A549 treated with Hydrocortisone at 1 μM for 4 hours (cell line): ENCODE data around the gene FPGS. TPM values are rescaled to one million over a fixed set of nuclear protein-coding genes. Genes with fewer than 3 reads are reported as not detected.

Source experiments
- total RNA-seq: library from RNA; stranded (reverse); fragments of 200-300 nt; extraction: Qiagen RNA extraction; gene quantifications from 5 replicates; pipeline ENCODE4 v1.2.3, GENCODE V29; 2022

FPGS gene
- total RNA-seq: 45.9 to 52.3 TPM (median 49.1 TPM) in 5 replicates

GRCh38 chr9:127802576-127803443 is at the start of gene FPGS:
TSS of gene FPGS (plus strand) at chr9:127802882. CDS start at chr9:127802925, 43 bp downstream.

GRCh38 chr9:127778280-127779135 is 24.2 kb upstream of the FPGS start, which contains the start of gene SH2D3C:
TSS of gene SH2D3C (minus strand) at chr9:127778666. CDS start at chr9:127778627, 39 bp downstream.

GRCh38 chr9:127785933-127786772 is 16.5 kb upstream of the FPGS start, which contains the start of gene CDK9:
TSS of gene CDK9 (plus strand) at chr9:127786034. CDS start at chr9:127786149, 115 bp downstream.

GRCh38 chr9:127854184-127854806 is 51.6 kb downstream of the FPGS start, which contains the start of gene ENG:
TSS of gene ENG (minus strand) at chr9:127854658. CDS start at chr9:127854355, 303 bp downstream.

Other genes starting within 250 kb of the FPGS start
- gene STXBP1, start 190.6 kb upstream of the FPGS start, total RNA-seq: 14.2 to 18.4 TPM (median 17.9 TPM) in 5 replicates
- 0.03 to 0.08 TPM (median 0.05 TPM) in 5 replicates for gene CFAP157, start 95.9 kb upstream of the FPGS start, total RNA-seq
- gene PTRH1, start 87.2 kb upstream of the FPGS start, total RNA-seq: 12.5 to 21.0 TPM (median 19.8 TPM) in 5 replicates
- gene TTC16, start 86.8 kb upstream of the FPGS start, total RNA-seq: 0.03 to 0.12 TPM (median 0.03 TPM) in 4 of 5 replicates, not detected in the other
- 12.6 to 17.9 TPM (median 15.7 TPM) in 5 replicates for gene TOR2A, start 67.6 kb upstream of the FPGS start, total RNA-seq
- 0.09 to 0.24 TPM (median 0.12 TPM) in 3 of 5 replicates, not detected in the others for gene SH2D3C, start 24.2 kb upstream of the FPGS start, total RNA-seq
- gene CDK9, start 16.8 kb upstream of the FPGS start, total RNA-seq: 42.8 to 54.4 TPM (median 45.7 TPM) in 5 replicates
- gene ENG, start 51.8 kb downstream of the FPGS start, total RNA-seq: 0.09 to 0.15 TPM (median 0.12 TPM) in 5 replicates
- 44.0 to 77.7 TPM (median 73.1 TPM) in 5 replicates for gene AK1, start 74.8 kb downstream of the FPGS start, total RNA-seq
- 18.3 to 23.7 TPM (median 21.6 TPM) in 5 replicates for gene ST6GALNAC6, start 96.7 kb downstream of the FPGS start, total RNA-seq
- 13.9 to 17.2 TPM (median 16.3 TPM) in 5 replicates for gene ST6GALNAC4, start 114.2 kb downstream of the FPGS start, total RNA-seq
- 1.5 to 2.1 TPM (median 1.6 TPM) in 5 replicates for gene PIP5KL1, start 127.9 kb downstream of the FPGS start, total RNA-seq
- 35.2 to 42.8 TPM (median 42.5 TPM) in 5 replicates for gene DPM2, start 135.0 kb downstream of the FPGS start, total RNA-seq
- gene EEIG1, start 178.1 kb downstream of the FPGS start, total RNA-seq: 41.9 to 56.2 TPM (median 44.3 TPM) in 5 replicates